WTC11 (cell line): Measurements from ENCODE around the gene CEP152. TPM values are rescaled to one million over a fixed set of nuclear protein-coding genes. Genes with fewer than 3 reads are reported as not detected.

ENCODE experiments used
- ATAC-seq: fragments of 200-7000 bp; cut with Tn5 transposase; 2 replicates; pipeline ENCODE4 v1.10.0; 2021; ENCODE audit warnings: mild to moderate bottlenecking, moderate library complexity
- CTCF ChIA-PET: fragments of 300-600 bp; sonication (Branson Sonifier 250); formaldehyde crosslinking; loops from one replicate; lab custom pipeline; 2021; ENCODE audit warnings: antibody characterized with exemption; lab: Charles Lee
- POLR2A ChIA-PET: fragments of 350-600 bp; sonication (Branson Sonifier 250); formaldehyde crosslinking; loops from one replicate; lab custom pipeline; 2021; ENCODE audit warnings: antibody characterized with exemption; lab: Charles Lee
- DNase-seq: peaks from one replicate; pipeline ENCODE4 v3.0.0; 2021; ENCODE audit warnings: low spot score
- H3K27ac Mint-ChIP-seq: 2 replicates; pipeline ENCODE4 v1.8.0; 2021; ENCODE audit warnings: mixed read lengths
- H3K27me3 Mint-ChIP-seq: 2 replicates; pipeline ENCODE4 v1.8.0; 2021; ENCODE audit warnings: low read depth, mild to moderate bottlenecking, moderate library complexity, mixed read lengths
- H3K36me3 Mint-ChIP-seq: 2 replicates; pipeline ENCODE4 v1.8.0; 2021; ENCODE audit warnings: mixed read lengths
- H3K4me1 Mint-ChIP-seq: 2 replicates; pipeline ENCODE4 v1.8.0; 2022; ENCODE audit warnings: mixed read lengths
- H3K4me3 Mint-ChIP-seq: 2 replicates; pipeline ENCODE4 v1.8.0; 2021; ENCODE audit warnings: mild to moderate bottlenecking, moderate library complexity, mixed read lengths
- H3K9me3 Mint-ChIP-seq: 2 replicates; pipeline ENCODE4 v1.8.0; 2021; ENCODE audit warnings: mixed read lengths
- CREB1 ChIP-seq: sonication (generic); formaldehyde crosslinking; IDR thresholded peaks from 2 replicates; pipeline ENCODE4 v1.8.0; 2023; ENCODE audit warnings: mild to moderate bottlenecking, missing genetic modification reagents
- EMX1 ChIP-seq: fragments of 250-450 bp; sonication (Bioruptor Pico); IDR thresholded peaks from 2 replicates; pipeline ENCODE4 v1.8.0; 2021; ENCODE audit warnings: mild to moderate bottlenecking
- NFYB ChIP-seq: sonication (generic); formaldehyde crosslinking; conservative IDR thresholded peaks from 2 replicates; pipeline ENCODE4 v1.8.0; 2022; ENCODE audit warnings: low read depth, missing genetic modification reagents
- NR1H2 ChIP-seq: sonication (generic); formaldehyde crosslinking; IDR thresholded peaks from 2 replicates; pipeline ENCODE4 v1.9.0; 2021; ENCODE audit warnings: mild to moderate bottlenecking, moderate library complexity, missing genetic modification reagents
- PRRX2 ChIP-seq: fragments of 250-450 bp; sonication (Bioruptor Pico); IDR thresholded peaks from 2 replicates; pipeline ENCODE4 v1.8.0; 2021; ENCODE audit warnings: mild to moderate bottlenecking
- SP1 ChIP-seq: sonication (generic); formaldehyde crosslinking; conservative IDR thresholded peaks from 2 replicates; pipeline ENCODE4 v1.8.1; 2022; ENCODE audit warnings: missing genetic modification reagents
- ZNF423 ChIP-seq: fragments of 250-450 bp; sonication (Bioruptor Pico); IDR thresholded peaks from 2 replicates; pipeline ENCODE4 v2.1.2; 2022; ENCODE audit warnings: mild to moderate bottlenecking, moderate library complexity
- total RNA-seq: library from RNA; stranded (reverse); gene quantifications from 3 replicates; pipeline ENCODE4 v1.2.3, GENCODE V29; 2021
- TF ChIP-seq, protein P1 (sequence below): sonication (generic); formaldehyde crosslinking; IDR thresholded peaks from 2 replicates; pipeline ENCODE4 v1.8.0; 2022; ENCODE audit warnings: mild to moderate bottlenecking, missing genetic modification reagents
- TF ChIP-seq, protein P2 (sequence below): fragments of 250-450 bp; sonication (Bioruptor Pico); IDR thresholded peaks from 2 replicates; pipeline ENCODE4 v1.9.0; 2021; ENCODE audit warnings: mild to moderate bottlenecking, borderline replicate concordance
- TF ChIP-seq, protein P3 (sequence below): sonication (generic); formaldehyde crosslinking; IDR thresholded peaks from 2 replicates; pipeline ENCODE4 v1.8.1; 2023; ENCODE audit warnings: mild to moderate bottlenecking, missing genetic modification reagents, borderline replicate concordance
- TF ChIP-seq, protein P4 (sequence below): sonication (generic); formaldehyde crosslinking; IDR thresholded peaks from 2 replicates; pipeline ENCODE4 v1.8.0; 2022; ENCODE audit warnings: mild to moderate bottlenecking, missing genetic modification reagents
- TF ChIP-seq, protein P5 (sequence below): sonication (generic); formaldehyde crosslinking; IDR thresholded peaks from 2 replicates; pipeline ENCODE4 v1.8.0; 2022; ENCODE audit warnings: mild to moderate bottlenecking, missing genetic modification reagents
- TF ChIP-seq, protein P6 (sequence below): sonication (generic); formaldehyde crosslinking; IDR thresholded peaks from 2 replicates; pipeline ENCODE4 v1.8.0; 2022; ENCODE audit warnings: missing genetic modification reagents

The CEP152 gene
- total RNA-seq, 1 experiment from 2014 or later, result 16.7 TPM

DNA sequence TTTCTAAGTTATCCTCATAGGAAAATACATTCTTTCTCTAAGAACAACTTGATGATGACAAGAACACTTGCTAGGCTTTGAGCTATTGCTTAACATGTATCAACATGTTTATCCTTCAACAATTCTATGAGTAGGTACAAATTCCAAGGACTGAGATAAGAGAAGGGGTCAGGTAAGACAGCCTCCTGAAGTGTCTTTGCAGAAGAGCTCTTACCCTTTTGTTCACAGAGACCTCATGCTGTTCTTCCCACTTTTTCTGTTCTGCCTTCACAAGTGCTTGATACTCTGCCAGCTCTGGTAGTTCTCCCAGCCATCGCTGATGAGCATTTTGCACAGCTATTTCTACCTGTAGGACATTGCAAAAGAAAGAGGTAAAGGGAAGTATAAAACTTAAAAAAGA is 50.9 kb downstream of the CEP152 start:
- no peak for DNase-seq
- Mint-ChIP-seq H3K36me3 (peaks cover 18% of the 10 kb centered on the region), H3K4me3 (no peak overlapping the region), H3K27me3 (no peaks in the 10 kb centered on the region), H3K27ac (no peak overlapping the region), H3K9me3 (no peaks in the 10 kb centered on the region), H3K4me1 (peaks cover 11% of the 10 kb centered on the region)
- peak; percentile 52 for ATAC-seq
- TF ChIP-seq, protein P1, sequence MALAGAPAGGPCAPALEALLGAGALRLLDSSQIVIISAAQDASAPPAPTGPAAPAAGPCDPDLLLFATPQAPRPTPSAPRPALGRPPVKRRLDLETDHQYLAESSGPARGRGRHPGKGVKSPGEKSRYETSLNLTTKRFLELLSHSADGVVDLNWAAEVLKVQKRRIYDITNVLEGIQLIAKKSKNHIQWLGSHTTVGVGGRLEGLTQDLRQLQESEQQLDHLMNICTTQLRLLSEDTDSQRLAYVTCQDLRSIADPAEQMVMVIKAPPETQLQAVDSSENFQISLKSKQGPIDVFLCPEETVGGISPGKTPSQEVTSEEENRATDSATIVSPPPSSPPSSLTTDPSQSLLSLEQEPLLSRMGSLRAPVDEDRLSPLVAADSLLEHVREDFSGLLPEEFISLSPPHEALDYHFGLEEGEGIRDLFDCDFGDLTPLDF (CRISPR knock-in tag), result no peak
- TF ChIP-seq EMX1 (CRISPR knock-in tag), result no peak
- TF ChIP-seq NFYB, result no peak
- no peak for TF ChIP-seq ZNF423 (CRISPR knock-in tag)
- no peak for TF ChIP-seq SP1 (CRISPR knock-in tag)
- TF ChIP-seq NR1H2 (CRISPR knock-in tag), result no peak
- no peak for TF ChIP-seq PRRX2 (CRISPR knock-in tag)
- TF ChIP-seq, protein P2, sequence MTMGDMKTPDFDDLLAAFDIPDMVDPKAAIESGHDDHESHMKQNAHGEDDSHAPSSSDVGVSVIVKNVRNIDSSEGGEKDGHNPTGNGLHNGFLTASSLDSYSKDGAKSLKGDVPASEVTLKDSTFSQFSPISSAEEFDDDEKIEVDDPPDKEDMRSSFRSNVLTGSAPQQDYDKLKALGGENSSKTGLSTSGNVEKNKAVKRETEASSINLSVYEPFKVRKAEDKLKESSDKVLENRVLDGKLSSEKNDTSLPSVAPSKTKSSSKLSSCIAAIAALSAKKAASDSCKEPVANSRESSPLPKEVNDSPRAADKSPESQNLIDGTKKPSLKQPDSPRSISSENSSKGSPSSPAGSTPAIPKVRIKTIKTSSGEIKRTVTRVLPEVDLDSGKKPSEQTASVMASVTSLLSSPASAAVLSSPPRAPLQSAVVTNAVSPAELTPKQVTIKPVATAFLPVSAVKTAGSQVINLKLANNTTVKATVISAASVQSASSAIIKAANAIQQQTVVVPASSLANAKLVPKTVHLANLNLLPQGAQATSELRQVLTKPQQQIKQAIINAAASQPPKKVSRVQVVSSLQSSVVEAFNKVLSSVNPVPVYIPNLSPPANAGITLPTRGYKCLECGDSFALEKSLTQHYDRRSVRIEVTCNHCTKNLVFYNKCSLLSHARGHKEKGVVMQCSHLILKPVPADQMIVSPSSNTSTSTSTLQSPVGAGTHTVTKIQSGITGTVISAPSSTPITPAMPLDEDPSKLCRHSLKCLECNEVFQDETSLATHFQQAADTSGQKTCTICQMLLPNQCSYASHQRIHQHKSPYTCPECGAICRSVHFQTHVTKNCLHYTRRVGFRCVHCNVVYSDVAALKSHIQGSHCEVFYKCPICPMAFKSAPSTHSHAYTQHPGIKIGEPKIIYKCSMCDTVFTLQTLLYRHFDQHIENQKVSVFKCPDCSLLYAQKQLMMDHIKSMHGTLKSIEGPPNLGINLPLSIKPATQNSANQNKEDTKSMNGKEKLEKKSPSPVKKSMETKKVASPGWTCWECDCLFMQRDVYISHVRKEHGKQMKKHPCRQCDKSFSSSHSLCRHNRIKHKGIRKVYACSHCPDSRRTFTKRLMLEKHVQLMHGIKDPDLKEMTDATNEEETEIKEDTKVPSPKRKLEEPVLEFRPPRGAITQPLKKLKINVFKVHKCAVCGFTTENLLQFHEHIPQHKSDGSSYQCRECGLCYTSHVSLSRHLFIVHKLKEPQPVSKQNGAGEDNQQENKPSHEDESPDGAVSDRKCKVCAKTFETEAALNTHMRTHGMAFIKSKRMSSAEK (CRISPR knock-in tag), result no peak
- TF ChIP-seq, protein P3, sequence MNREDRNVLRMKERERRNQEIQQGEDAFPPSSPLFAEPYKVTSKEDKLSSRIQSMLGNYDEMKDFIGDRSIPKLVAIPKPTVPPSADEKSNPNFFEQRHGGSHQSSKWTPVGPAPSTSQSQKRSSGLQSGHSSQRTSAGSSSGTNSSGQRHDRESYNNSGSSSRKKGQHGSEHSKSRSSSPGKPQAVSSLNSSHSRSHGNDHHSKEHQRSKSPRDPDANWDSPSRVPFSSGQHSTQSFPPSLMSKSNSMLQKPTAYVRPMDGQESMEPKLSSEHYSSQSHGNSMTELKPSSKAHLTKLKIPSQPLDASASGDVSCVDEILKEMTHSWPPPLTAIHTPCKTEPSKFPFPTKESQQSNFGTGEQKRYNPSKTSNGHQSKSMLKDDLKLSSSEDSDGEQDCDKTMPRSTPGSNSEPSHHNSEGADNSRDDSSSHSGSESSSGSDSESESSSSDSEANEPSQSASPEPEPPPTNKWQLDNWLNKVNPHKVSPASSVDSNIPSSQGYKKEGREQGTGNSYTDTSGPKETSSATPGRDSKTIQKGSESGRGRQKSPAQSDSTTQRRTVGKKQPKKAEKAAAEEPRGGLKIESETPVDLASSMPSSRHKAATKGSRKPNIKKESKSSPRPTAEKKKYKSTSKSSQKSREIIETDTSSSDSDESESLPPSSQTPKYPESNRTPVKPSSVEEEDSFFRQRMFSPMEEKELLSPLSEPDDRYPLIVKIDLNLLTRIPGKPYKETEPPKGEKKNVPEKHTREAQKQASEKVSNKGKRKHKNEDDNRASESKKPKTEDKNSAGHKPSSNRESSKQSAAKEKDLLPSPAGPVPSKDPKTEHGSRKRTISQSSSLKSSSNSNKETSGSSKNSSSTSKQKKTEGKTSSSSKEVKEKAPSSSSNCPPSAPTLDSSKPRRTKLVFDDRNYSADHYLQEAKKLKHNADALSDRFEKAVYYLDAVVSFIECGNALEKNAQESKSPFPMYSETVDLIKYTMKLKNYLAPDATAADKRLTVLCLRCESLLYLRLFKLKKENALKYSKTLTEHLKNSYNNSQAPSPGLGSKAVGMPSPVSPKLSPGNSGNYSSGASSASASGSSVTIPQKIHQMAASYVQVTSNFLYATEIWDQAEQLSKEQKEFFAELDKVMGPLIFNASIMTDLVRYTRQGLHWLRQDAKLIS (CRISPR knock-in tag), result no peak
- TF ChIP-seq, protein P4, sequence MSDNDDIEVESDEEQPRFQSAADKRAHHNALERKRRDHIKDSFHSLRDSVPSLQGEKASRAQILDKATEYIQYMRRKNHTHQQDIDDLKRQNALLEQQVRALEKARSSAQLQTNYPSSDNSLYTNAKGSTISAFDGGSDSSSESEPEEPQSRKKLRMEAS (CRISPR knock-in tag), result no peak
- no peak for TF ChIP-seq CREB1 (CRISPR knock-in tag)
- TF ChIP-seq, protein P5, sequence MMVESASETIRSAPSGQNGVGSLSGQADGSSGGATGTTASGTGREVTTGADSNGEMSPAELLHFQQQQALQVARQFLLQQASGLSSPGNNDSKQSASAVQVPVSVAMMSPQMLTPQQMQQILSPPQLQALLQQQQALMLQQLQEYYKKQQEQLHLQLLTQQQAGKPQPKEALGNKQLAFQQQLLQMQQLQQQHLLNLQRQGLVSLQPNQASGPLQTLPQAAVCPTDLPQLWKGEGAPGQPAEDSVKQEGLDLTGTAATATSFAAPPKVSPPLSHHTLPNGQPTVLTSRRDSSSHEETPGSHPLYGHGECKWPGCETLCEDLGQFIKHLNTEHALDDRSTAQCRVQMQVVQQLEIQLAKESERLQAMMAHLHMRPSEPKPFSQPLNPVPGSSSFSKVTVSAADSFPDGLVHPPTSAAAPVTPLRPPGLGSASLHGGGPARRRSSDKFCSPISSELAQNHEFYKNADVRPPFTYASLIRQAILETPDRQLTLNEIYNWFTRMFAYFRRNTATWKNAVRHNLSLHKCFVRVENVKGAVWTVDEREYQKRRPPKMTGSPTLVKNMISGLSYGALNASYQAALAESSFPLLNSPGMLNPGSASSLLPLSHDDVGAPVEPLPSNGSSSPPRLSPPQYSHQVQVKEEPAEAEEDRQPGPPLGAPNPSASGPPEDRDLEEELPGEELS (CRISPR knock-in tag), result no peak
- TF ChIP-seq, protein P6, sequence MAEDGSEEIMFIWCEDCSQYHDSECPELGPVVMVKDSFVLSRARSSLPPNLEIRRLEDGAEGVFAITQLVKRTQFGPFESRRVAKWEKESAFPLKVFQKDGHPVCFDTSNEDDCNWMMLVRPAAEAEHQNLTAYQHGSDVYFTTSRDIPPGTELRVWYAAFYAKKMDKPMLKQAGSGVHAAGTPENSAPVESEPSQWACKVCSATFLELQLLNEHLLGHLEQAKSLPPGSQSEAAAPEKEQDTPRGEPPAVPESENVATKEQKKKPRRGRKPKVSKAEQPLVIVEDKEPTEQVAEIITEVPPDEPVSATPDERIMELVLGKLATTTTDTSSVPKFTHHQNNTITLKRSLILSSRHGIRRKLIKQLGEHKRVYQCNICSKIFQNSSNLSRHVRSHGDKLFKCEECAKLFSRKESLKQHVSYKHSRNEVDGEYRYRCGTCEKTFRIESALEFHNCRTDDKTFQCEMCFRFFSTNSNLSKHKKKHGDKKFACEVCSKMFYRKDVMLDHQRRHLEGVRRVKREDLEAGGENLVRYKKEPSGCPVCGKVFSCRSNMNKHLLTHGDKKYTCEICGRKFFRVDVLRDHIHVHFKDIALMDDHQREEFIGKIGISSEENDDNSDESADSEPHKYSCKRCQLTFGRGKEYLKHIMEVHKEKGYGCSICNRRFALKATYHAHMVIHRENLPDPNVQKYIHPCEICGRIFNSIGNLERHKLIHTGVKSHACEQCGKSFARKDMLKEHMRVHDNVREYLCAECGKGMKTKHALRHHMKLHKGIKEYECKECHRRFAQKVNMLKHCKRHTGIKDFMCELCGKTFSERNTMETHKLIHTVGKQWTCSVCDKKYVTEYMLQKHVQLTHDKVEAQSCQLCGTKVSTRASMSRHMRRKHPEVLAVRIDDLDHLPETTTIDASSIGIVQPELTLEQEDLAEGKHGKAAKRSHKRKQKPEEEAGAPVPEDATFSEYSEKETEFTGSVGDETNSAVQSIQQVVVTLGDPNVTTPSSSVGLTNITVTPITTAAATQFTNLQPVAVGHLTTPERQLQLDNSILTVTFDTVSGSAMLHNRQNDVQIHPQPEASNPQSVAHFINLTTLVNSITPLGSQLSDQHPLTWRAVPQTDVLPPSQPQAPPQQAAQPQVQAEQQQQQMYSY (CRISPR knock-in tag), result no peak
- POLR2A ChIA-PET, result no interaction called here
- CTCF ChIA-PET, result no interaction called here
